GM21360 (cell line): ENCODE results near the gene CHN2.
A peak's percentile ranks its signal among the peaks of the same experiment; 100 is the strongest.

ENCODE experiments used
- ATAC-seq: cut with Tn5 transposase; IDR thresholded peaks from one replicate; pipeline ENCODE4 v1.9.1; 2021; ENCODE audit warnings: mild to moderate bottlenecking, moderate library complexity; ENCODE audit not compliant: unreplicated experiment

CHN2 gene

GRCh38 chr7:29278337-29279069, 83.9 kb downstream of the CHN2 start:
- no peak for ATAC-seq

- ATAC-seq, result no peak
These were observed 87.4 kb downstream of the CHN2 start for GRCh38 chr7:29281782-29282541.

- no peak for ATAC-seq
These were observed 88.3 kb downstream of the CHN2 start for GRCh38 chr7:29282819-29283414.

- no peak for ATAC-seq
These were observed 90.3 kb downstream of the CHN2 start for GRCh38 chr7:29284696-29285443.

GRCh38 chr7:29285444-29285793, 90.8 kb downstream of the CHN2 start:
- peak; percentile 69 for ATAC-seq

GRCh38 chr7:29285861-29286260, 91.3 kb downstream of the CHN2 start:
- ATAC-seq, result no peak

- ATAC-seq, result no peak
These were observed 92.8 kb downstream of the CHN2 start for GRCh38 chr7:29287366-29287765.

- ATAC-seq, result no peak
These were observed 93.9 kb downstream of the CHN2 start for GRCh38 chr7:29288181-29289091.

- ATAC-seq, result peak; percentile 82
These were observed 94.8 kb downstream of the CHN2 start for GRCh38 chr7:29289156-29290021.

GRCh38 chr7:29290829-29291228, 96.3 kb downstream of the CHN2 start:
- no peak for ATAC-seq

- ATAC-seq, result no peak
These were observed 97.4 kb downstream of the CHN2 start for GRCh38 chr7:29291723-29292618.

- no peak for ATAC-seq
These were observed 98.5 kb downstream of the CHN2 start for GRCh38 chr7:29292886-29293658.

GRCh38 chr7:29296421-29296820, 101.8 kb downstream of the CHN2 start:
- ATAC-seq, result no peak

GRCh38 chr7:29297194-29297890, 102.8 kb downstream of the CHN2 start:
- ATAC-seq, result no peak

GRCh38 chr7:29299086-29299485, 104.5 kb downstream of the CHN2 start:
- no peak for ATAC-seq

- ATAC-seq, result no peak
These were observed 105.5 kb downstream of the CHN2 start for GRCh38 chr7:29300026-29300480.

GRCh38 chr7:29300649-29301048, 106.1 kb downstream of the CHN2 start:
- no peak for ATAC-seq
